ENCODE measurements around the gene ZNF511.

ZNF511 gene

GRCh38 chr10:133324198-133324792 is 15.6 kb downstream of the ZNF511 start:
- no peak overlapping the region for H3K9ac ChIP-seq
- TF ChIP-seq Cebpa-rat (IDR thresholded peaks at IDR 0.05), result no peak
- H4K20me1 ChIP-seq, result peaks cover 33% of the 10 kb centered on the region; the same call in 1 of the 2 replicates
- H3K36me3 ChIP-seq, result no peaks in the 10 kb centered on the region
- H3K9me3 ChIP-seq, result peaks cover 11% of the 10 kb centered on the region
- peaks cover 23% of the 10 kb centered on the region for H3K4me1 ChIP-seq
- no peak overlapping the region for H3K4me3 ChIP-seq
- H3K4me2 ChIP-seq, result peak overlapping the region; percentile 32; the same call in 1 of the 2 replicates
- H3K27me3 ChIP-seq, result peaks cover 50% of the 10 kb centered on the region
- H3K27ac ChIP-seq, result no peak overlapping the region

DNA sequence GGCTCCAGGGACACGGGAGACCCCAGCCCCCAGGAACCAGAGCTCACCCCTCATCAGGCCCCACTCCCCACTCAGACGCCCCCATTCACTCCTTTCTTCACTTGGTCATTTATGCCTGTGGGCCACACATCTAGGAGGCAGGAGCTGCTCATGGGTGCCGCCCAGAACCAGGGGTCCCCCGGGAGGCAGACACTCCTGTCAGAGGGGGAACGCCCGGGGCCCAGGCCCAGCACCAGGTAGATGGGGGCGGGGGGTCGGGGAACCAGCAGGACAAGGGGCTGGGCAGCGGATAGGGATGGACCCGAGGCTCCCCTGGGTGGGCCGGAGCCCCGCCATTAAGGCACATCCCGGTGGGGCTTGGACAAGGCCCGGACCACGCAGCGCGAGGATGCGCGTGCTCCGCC is 16.1 kb downstream of the ZNF511 start:
- H4K20me1 ChIP-seq, result peaks cover 37% of the 10 kb centered on the region; the same call in 1 of the 2 replicates
- TF ChIP-seq Cebpa-rat (IDR thresholded peaks at IDR 0.05), result no peak
- peak overlapping the region; percentile 55 for H3K4me2 ChIP-seq
- H3K36me3 ChIP-seq, result no peaks in the 10 kb centered on the region
- H3K27me3 ChIP-seq, result peaks cover 50% of the 10 kb centered on the region
- no peak overlapping the region for H3K27ac ChIP-seq
- no peak overlapping the region for H3K9ac ChIP-seq
- H3K4me1 ChIP-seq, result peaks cover 27% of the 10 kb centered on the region
- no peak overlapping the region for H3K4me3 ChIP-seq
- peaks cover 11% of the 10 kb centered on the region for H3K9me3 ChIP-seq

GRCh38 chr10:133325440-133326222 is 16.9 kb downstream of the ZNF511 start:
- no peak overlapping the region for H3K9ac ChIP-seq
- H3K27ac ChIP-seq, result no peak overlapping the region
- H3K4me3 ChIP-seq, result no peak overlapping the region
- H3K4me1 ChIP-seq, result peaks cover 27% of the 10 kb centered on the region
- peaks cover 37% of the 10 kb centered on the region; the same call in 1 of the 2 replicates for H4K20me1 ChIP-seq
- H3K4me2 ChIP-seq, result peak overlapping the region; percentile 55
- H3K27me3 ChIP-seq, result peaks cover 50% of the 10 kb centered on the region
- peaks cover 9% of the 10 kb centered on the region for H3K9me3 ChIP-seq
- no peak for TF ChIP-seq Cebpa-rat (IDR thresholded peaks at IDR 0.05)
- no peaks in the 10 kb centered on the region for H3K36me3 ChIP-seq

- H4K20me1 ChIP-seq, result peaks cover 37% of the 10 kb centered on the region; the same call in 1 of the 2 replicates
- H3K4me3 ChIP-seq, result no peak overlapping the region
- TF ChIP-seq Cebpa-rat (IDR thresholded peaks at IDR 0.05), result no peak
- peaks cover 4% of the 10 kb centered on the region; the same call in 1 of the 2 replicates for H3K9me3 ChIP-seq
- H3K27ac ChIP-seq, result no peak overlapping the region
- peaks cover 50% of the 10 kb centered on the region for H3K27me3 ChIP-seq
- peaks cover 27% of the 10 kb centered on the region for H3K4me1 ChIP-seq
- H3K36me3 ChIP-seq, result no peaks in the 10 kb centered on the region
- no peak overlapping the region for H3K4me2 ChIP-seq
- no peak overlapping the region for H3K9ac ChIP-seq
Measured at GRCh38 chr10:133326223-133326551, 17.5 kb downstream of the ZNF511 start.

DNA sequence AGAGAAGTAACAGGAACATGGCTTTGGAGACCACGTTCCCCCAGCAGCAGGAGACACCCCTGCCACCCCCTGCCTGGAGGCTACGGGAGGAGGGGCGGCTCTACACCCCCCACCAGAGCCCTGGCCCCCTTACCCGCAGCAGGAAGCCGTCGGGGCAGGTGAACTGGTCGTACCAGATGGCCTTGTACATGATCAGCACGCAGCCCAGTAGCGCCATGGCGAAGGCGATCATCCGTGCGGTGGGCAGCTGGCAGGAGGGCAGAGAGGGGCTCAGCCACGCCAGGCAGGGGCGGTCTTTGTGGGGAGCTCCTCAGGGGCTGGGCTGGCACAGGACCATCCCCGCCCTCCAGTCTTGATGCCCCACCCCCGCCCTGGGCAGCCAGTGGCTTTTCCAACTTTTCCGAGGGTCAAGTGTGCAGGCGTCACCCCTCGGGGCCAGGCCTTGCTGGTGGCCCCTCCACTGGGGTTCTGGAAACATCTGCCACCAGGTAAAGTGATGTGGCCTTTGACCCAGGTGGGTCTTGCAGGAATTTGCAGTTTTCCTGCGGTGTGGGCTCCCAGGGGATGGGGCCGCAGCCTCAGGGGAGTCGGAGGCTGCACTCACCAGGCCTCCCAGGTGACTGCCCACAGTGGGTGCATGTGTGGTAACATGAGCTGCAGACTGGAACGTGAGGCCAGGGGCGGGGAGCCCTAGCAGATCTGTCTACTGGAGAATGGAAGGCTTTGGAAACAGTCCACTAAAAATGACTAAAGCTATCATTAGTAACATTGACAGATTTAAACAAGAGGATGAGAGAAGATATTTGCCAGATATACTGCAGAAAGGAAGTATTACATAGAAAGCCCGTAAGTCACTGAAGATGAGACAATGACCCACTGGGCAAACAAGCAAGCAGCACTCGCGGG is 18.3 kb downstream of the ZNF511 start:
- Histone ChIP-seq H3K4me1 (peaks cover 27% of the 10 kb centered on the region), H4K20me1 (peaks cover 37% of the 10 kb centered on the region; the same call in 1 of the 2 replicates), H3K27me3 (peaks cover 57% of the 10 kb centered on the region), H3K4me3 (no peak overlapping the region), H3K27ac (no peak overlapping the region), H3K36me3 (no peaks in the 10 kb centered on the region), H3K4me2 (peak overlapping the region; percentile 26), H3K9ac (no peak overlapping the region), H3K9me3 (no peaks in the 10 kb centered on the region)
- no peak for TF ChIP-seq Cebpa-rat (IDR thresholded peaks at IDR 0.05)

DNA sequence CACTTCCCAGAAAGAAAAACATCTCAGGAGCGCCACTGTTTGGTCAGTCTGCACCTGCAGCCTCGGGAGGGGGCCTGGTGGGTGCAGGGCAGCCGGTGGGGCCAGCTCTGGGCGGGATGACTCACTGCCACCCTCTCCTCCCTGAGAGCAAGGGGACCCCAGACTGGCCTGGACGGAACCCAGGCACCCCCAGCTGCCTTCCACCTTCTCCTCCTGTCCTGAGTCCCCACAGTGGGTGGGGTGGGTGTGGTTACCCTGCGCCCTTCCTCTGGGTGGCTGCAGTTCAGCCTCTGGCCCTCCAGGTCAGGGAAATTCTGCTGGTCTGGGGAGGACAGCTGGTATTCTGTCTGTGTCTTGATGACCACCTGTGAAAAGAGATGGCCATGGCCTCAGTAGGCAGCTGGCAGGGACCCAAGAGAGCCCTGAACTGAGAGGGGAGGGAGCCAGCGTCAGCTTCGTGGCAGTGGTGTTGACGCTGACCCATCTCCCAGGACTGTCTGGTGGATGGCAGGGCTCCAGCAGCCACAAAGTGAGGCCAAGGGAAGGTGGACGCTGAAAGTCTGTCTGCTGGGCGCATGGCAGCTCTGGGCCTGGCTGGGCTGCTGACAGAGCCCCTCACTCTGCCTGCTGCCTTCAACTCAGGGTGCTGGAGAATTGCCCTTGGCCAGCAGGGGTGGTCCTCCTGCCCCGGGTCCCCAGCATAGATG is 19.1 kb downstream of the ZNF511 start:
- Histone ChIP-seq H3K9ac (no peak overlapping the region), H3K9me3 (no peaks in the 10 kb centered on the region), H3K4me1 (peaks cover 27% of the 10 kb centered on the region), H3K27me3 (peaks cover 65% of the 10 kb centered on the region), H3K4me2 (no peak overlapping the region), H3K36me3 (no peaks in the 10 kb centered on the region), H3K27ac (no peak overlapping the region), H4K20me1 (peaks cover 37% of the 10 kb centered on the region; the same call in 1 of the 2 replicates), H3K4me3 (no peak overlapping the region)
- TF ChIP-seq Cebpa-rat (IDR thresholded peaks at IDR 0.05), result no peak

GRCh38 chr10:133328358-133329343 is 19.9 kb downstream of the ZNF511 start:
- Histone ChIP-seq H3K9me3 (no peaks in the 10 kb centered on the region), H3K4me1 (peaks cover 27% of the 10 kb centered on the region), H3K27me3 (peaks cover 71% of the 10 kb centered on the region), H3K9ac (no peak overlapping the region), H4K20me1 (peaks cover 37% of the 10 kb centered on the region; the same call in 1 of the 2 replicates), H3K36me3 (no peaks in the 10 kb centered on the region), H3K4me3 (no peak overlapping the region), H3K27ac (no peak overlapping the region), H3K4me2 (no peak overlapping the region)
- TF ChIP-seq Cebpa-rat (IDR thresholded peaks at IDR 0.05), result no peak

- no peak overlapping the region for H3K27ac ChIP-seq
- no peak overlapping the region for H3K9ac ChIP-seq
- peaks cover 3% of the 10 kb centered on the region for H3K9me3 ChIP-seq
- peaks cover 26% of the 10 kb centered on the region for H3K4me1 ChIP-seq
- H3K36me3 ChIP-seq, result no peaks in the 10 kb centered on the region
- H3K4me3 ChIP-seq, result no peak overlapping the region
- peak overlapping the region; percentile 83 for H3K4me2 ChIP-seq
- peaks cover 78% of the 10 kb centered on the region for H3K27me3 ChIP-seq
- no peak for TF ChIP-seq Cebpa-rat (IDR thresholded peaks at IDR 0.05)
- peaks cover 37% of the 10 kb centered on the region; the same call in 1 of the 2 replicates for H4K20me1 ChIP-seq
Measured at GRCh38 chr10:133329491-133330202, 20.9 kb downstream of the ZNF511 start.
